ENCODE data around the gene DVL2.
"Not testable (repeated sequence)": the region's sequence is repeated elsewhere in the genome, so short reads cannot be mapped to it uniquely, and the experiment has no call there.

DVL2 gene

DNA sequence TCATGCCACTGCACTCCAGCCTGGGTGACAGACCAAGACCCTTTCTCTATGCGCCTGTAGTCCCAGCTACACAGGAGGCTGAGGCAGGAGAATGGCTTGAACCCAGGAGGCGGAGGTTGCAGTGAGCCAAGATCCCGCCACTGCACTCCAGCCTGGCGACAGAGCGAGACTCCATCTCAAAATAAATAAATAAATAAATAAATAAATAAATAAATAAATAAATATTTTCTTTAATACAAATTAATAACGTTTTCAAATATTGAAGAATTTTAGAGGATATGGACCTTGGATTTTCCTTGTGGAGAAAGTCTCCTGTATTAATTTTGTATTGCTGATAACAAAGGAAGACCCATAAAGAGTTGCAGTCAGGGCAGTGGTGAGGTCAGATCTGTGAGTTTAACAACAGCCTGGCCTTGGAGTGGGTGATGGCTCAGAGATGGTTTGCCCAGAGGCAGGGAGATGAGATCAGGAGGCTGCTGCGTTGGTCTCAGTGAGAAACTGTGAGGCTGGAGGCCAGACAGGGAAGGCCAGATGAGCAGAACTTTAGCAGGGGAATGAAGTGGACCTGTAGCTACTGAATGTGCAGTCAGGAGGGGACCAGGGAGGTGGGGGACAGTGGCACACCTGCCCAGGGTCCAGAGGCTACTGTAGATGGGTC, 50.8 kb downstream of the DVL2 start:
- H3K4me3 ChIP-seq (ENCODE audit: low read depth, low read length) = no peak overlapping the region
- TF ChIP-seq, protein P1, sequence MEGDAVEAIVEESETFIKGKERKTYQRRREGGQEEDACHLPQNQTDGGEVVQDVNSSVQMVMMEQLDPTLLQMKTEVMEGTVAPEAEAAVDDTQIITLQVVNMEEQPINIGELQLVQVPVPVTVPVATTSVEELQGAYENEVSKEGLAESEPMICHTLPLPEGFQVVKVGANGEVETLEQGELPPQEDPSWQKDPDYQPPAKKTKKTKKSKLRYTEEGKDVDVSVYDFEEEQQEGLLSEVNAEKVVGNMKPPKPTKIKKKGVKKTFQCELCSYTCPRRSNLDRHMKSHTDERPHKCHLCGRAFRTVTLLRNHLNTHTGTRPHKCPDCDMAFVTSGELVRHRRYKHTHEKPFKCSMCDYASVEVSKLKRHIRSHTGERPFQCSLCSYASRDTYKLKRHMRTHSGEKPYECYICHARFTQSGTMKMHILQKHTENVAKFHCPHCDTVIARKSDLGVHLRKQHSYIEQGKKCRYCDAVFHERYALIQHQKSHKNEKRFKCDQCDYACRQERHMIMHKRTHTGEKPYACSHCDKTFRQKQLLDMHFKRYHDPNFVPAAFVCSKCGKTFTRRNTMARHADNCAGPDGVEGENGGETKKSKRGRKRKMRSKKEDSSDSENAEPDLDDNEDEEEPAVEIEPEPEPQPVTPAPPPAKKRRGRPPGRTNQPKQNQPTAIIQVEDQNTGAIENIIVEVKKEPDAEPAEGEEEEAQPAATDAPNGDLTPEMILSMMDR (conservative IDR thresholded peaks at IDR 0.05; ENCODE audit: low read depth, low read length) = no peak
- no peak for DNase-seq (ENCODE audit: low read depth)

DNA sequence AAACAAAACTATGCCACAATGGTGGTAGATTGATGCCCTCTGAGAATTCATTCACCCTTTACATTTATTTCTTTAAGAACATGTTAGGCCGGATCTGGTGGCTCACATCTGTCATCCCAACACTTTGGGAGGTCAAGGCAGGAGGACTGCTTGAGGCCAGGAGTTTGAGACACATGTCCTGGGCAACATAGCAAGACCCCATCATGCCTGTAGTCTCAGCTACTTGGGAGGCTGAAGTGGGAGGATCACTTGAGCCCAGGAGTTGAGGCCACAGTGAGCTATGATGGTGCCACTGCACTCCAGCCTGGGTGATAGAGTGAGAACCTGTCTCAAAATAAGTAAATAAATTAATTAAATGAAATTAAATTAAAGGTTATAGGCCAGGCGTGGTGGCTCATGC, 52.2 kb downstream of the DVL2 start:
- not testable (repeated sequence) for H3K4me3 ChIP-seq (ENCODE audit: low read depth, low read length); DNase-seq (ENCODE audit: low read depth)

DNA sequence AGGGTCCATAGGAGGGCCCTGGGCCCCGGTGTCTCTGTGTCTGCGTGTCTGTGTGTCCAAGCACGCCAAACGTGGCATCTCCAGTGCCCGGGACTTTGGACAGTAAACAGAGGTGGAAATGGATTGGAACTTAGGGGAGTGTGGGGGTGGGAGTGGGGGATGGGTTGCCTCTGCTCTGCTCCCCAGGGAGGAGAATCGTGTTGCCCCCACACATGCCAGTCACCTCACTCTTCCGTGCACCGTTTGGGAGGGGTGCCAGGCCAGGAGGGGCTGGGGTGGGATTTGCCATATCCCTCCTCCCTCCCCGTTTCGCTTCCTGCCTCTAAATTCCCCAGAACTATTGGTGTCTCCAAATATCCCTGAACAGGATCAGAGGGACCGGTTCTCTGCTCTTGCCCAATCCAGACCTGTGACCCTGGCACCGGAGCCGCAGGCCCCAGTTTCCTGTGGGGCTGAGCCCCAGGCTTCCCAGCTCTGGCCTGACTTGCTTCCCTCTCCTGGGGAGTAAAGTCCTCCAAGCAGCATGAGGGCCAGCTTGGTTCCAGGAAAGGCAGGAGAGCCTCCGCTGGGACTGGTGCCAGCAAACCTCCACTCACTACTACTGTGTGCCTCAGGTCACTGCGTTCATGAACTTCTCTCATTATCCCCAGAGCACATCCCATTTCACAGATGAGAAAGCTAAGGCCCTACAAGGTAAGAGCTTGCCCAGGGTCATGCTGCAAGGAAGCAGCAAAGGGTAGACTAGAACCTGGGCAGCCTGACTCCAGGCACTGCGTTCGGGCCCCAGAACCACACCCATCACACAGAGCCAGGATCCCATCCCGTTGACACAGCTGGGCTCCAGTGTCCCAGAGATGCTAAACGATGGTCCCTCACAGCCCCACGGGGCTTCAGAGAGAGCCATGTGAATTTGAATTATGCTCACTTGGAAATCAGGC, 54.7 kb downstream of the DVL2 start, which contains the start of gene ASGR1:
TSS of gene ASGR1 (minus strand) at position 54 of the 938 bp plus-strand sequence. CDS start 807 bp downstream, outside the sequence.
- no peak within 1 kb of the TSS for H3K4me3 ChIP-seq (ENCODE audit: low read depth, low read length)
- TF ChIP-seq, protein P1 (conservative IDR thresholded peaks at IDR 0.05; ENCODE audit: low read depth, low read length) = no peak
- no peak for DNase-seq (ENCODE audit: low read depth)

DNA sequence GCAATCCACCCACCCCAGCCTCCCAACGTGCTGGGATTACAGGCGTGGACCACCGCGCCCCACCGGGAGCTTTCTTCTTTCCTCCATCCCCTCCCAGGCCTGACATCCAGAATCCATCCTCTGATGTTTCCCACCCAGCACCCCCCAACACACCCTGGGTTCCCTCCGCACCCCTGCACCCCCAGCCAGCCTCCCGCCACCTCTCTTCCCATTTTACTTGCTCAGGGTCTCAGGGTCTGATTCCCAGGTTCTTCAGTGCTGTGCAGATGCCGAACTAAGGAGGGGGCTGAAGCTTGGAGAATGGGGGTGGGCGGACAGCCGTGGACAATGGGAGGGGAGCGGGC, 55.4 kb downstream of the DVL2 start:
- DNase-seq (ENCODE audit: low read depth) = no peak
- H3K4me3 ChIP-seq (ENCODE audit: low read depth, low read length) = no peak overlapping the region
- TF ChIP-seq, protein P1 (conservative IDR thresholded peaks at IDR 0.05; ENCODE audit: low read depth, low read length) = no peak

DNA sequence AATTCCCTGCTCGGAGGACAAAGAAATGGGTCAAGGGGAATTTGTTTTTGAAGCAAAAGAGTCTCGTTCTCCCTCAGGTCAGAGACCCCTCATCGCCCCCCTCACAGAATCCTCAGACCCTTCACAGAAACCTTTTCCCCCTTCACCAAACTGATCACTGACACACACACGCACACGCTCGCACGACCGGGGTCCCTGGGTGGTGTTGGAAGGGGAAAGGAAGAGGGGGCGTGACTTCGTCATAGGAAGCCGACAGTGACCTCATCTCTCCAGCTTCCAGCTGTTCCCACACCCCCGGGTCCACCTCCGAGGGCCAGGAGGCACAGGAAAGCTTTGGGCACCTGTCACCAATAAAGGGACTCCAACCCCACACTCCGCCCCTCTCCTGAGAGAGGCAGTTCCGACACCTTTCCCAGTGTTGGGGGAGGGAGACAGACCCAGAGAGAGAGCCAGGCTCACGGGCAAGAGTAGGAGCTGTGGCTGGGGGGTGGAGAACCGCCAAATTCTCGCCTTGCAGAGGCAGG, 56.3 kb downstream of the DVL2 start:
- H3K4me3 ChIP-seq (ENCODE audit: low read depth, low read length) = peak overlapping the region; percentile 50
- no peak for DNase-seq (ENCODE audit: low read depth)
- TF ChIP-seq, protein P1 (conservative IDR thresholded peaks at IDR 0.05; ENCODE audit: low read depth, low read length) = no peak

DNA sequence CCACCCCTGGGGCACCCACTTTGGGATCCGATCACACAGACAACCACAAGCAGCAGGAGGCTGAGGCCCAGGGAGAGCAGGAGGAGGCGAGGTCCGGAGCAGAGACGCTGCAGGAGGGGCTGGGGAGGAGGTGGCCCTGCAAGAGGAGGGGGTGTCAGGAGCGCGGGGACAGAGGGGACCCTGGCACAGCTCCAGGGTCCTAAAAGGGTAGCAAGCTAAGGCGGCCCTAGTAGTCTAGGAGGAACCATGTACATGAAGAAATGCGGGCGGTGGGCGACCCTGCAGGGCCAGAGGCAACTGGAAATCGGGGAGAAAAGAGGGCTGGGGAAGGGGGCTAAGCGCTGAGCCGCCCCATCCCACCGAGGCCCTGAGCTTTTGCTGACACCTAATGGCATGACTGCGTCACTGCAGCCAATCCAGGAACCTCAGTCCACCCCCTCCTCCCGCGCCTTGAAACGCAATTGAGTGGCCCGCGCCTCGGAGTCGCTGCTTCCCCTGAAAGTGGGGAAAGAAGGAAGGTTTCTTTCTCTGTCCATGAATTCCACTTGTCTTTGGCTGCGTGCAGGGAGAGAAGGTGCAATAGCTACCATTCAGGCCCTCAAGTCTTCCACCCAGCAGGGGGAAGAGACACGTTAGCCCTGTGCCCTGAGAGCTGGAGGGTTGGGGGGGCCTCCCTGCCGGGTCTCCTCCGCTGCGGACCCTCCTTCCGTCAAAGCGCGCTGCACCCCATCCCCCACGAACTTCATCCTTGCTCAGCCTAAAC, 56.9 kb downstream of the DVL2 start:
- peak overlapping the region; percentile 50 for H3K4me3 ChIP-seq (ENCODE audit: low read depth, low read length)
- TF ChIP-seq, protein P1 (conservative IDR thresholded peaks at IDR 0.05; ENCODE audit: low read depth, low read length) = peak; percentile 86
- peak; percentile 70 for DNase-seq (ENCODE audit: low read depth)

DNA sequence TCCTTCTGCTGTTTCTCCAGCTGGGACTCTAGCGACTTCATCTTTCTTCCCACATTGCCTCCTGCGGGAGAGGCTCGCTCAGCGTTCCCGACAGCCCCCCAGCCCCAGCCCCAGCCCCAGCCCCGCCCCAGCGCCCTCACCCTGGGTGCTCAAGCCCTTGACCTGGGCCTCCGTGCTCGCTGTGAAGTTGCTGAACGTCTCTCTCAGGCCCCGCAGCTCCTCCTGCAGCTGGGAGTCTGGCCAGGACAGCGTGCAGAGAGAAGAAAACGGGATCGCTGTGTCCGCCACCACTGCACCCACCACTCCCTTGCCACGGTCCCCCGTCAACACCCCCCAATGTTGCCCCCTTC, 57.5 kb downstream of the DVL2 start:
- DNase-seq (ENCODE audit: low read depth) = peak; percentile 44
- peak overlapping the region; percentile 50 for H3K4me3 ChIP-seq (ENCODE audit: low read depth, low read length)
- TF ChIP-seq, protein P1 (conservative IDR thresholded peaks at IDR 0.05; ENCODE audit: low read depth, low read length) = no peak
